ENCODE data around the gene CASP9.

DNA sequence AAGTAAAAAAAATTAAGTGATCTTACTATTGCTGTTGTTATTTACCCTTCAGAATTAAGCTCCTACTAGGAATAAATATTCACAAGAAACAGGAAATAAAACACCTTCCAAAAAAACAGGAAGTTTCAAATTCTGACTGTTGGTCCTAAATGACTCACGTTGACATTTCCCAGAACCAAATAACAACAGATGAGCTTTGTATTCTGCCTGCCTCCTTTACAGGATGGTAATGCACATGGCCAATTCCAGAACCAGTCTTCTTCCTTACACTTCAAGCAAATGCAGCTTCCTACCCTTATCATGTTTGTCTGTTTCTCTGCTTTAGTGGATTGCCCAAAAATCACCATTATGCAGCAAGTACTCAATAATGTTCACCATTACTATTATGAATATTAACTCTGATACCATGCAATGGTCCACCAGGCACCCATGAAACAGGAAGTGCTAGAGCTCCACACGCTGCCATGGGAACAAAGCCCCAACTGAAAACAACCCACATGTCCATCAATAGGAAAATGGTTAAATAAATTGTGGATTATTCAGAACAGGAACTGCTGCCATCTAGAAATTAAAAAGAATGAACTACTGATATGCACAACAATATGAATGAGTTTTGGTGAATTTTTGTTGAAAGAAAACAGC, 8.9 kb downstream of the CASP9 start:
- TF ChIP-seq, protein P1, sequence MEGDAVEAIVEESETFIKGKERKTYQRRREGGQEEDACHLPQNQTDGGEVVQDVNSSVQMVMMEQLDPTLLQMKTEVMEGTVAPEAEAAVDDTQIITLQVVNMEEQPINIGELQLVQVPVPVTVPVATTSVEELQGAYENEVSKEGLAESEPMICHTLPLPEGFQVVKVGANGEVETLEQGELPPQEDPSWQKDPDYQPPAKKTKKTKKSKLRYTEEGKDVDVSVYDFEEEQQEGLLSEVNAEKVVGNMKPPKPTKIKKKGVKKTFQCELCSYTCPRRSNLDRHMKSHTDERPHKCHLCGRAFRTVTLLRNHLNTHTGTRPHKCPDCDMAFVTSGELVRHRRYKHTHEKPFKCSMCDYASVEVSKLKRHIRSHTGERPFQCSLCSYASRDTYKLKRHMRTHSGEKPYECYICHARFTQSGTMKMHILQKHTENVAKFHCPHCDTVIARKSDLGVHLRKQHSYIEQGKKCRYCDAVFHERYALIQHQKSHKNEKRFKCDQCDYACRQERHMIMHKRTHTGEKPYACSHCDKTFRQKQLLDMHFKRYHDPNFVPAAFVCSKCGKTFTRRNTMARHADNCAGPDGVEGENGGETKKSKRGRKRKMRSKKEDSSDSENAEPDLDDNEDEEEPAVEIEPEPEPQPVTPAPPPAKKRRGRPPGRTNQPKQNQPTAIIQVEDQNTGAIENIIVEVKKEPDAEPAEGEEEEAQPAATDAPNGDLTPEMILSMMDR (IDR thresholded peaks at IDR 0.05), result no peak
- no peak for TF ChIP-seq POLR2A (IDR thresholded peaks at IDR 0.05)

Measured in vagina (tissue), 2 donors.